GM12892 (cell line): Measurements from ENCODE around the gene PAEP.

ENCODE experiments used
- POLR2A ChIP-seq: IDR thresholded peaks from 2 replicates; pipeline ENCODE4 v1.6.1; 2011; ENCODE audit warnings: low read depth, low read length, control low read depth
- POLR2AphosphoS5 ChIP-seq: IDR thresholded peaks from 2 replicates; pipeline ENCODE4 v1.6.1; 2011; ENCODE audit warnings: low read depth, low read length, control low read depth
- TAF1 ChIP-seq: IDR thresholded peaks from 2 replicates; pipeline ENCODE4 v1.6.1; 2011; ENCODE audit warnings: low read depth, mild to moderate bottlenecking, control low read depth, low read length, borderline replicate concordance

DNA sequence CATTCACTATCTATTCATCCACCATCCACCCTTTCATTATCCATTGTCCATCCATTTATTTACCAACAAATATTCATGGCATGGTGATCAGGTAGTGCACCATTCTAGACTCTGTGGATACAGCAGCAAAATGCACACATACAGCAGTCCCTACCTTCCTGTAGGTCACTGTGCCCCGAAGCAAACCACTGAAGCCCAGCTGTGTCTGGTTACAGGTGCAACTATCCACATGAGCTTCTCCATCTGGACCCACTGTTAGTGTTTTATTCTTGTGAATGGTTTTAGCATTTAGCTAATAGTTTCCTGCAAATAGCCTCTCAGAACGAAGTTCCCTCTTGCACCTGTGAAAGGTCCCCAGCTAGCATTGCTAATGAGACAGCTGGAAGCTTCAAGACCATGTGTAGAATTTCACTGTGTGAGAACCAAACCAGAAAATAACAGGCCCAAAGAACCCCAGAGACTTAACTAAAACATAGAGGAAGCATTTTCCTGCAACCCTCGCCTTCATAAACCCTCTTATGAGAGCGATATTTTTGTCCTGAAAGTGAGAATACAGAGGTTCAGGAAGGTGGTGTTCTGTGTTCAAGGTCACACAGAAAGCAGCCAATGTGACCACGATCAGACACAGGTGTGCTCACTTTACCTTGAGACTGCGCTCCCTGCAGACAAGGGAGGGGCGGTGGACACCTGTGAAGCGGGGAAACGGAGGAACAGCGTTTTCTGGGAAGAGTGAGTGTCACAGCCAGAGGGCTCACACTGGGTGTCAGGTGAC lies 18.5 kb downstream of the PAEP start:
- TF ChIP-seq POLR2A = no peak
- TF ChIP-seq POLR2AphosphoS5 = no peak
- TF ChIP-seq TAF1 = no peak
